ENCODE data around the gene ZC3H4. TPM values are rescaled to one million over a fixed set of nuclear protein-coding genes. Genes with fewer than 3 reads are reported as not detected.

Gene ZC3H4
- total RNA-seq, 1 experiment from 2014 or later: 51.9 TPM

DNA sequence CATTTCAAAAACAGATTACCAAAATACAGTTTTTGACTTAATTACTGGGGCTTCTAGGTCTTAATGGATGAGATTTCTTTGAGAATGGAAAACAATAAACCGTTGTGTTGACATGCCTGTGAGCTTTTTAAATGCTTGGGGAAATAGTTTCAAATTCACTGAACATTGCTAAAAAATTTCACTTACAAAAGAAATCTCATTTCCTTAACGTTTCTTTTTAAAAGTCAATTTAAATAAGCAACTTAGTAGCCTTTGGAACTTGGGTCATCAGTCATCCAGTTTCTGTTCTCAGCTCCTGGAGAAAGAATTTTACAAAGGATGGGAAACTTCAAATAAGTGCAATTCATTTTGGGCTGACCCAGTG, 4.4 kb downstream of the ZC3H4 start:
- Histone ChIP-seq H2AFZ (no peak overlapping the region), H3K4me2 (peak overlapping the region; percentile 86), H3K36me3 (ENCODE audit: low read depth) (peaks cover 21% of the 10 kb centered on the region), H3K79me2 (ENCODE audit: low read depth) (peaks cover 78% of the 10 kb centered on the region), H4K20me1 (ENCODE audit: insufficient read depth) (peaks cover 15% of the 10 kb centered on the region; the same call in 1 of the 2 replicates), H3K9me2 (ENCODE audit: insufficient read depth) (no peaks in the 10 kb centered on the region), H3K27ac (peak overlapping the region; percentile 62), H3F3A (ENCODE audit: insufficient read depth, low read depth) (peaks cover 51% of the 10 kb centered on the region), H3K4me1 (replicated peaks; ENCODE audit: insufficient read depth) (peaks cover 47% of the 10 kb centered on the region), H3K9me3 (ENCODE audit: insufficient read depth, low read depth) (no peaks in the 10 kb centered on the region), H3K4me3 (no peak overlapping the region), H3K27me3 (ENCODE audit: insufficient read depth, low read depth) (no peaks in the 10 kb centered on the region)
- CTCF ChIA-PET: no interaction called here
- BruUV-seq (replicated peaks): no TSS peak
- POLR2A ChIA-PET (ENCODE audit: unreplicated experiment): no interaction called here
- DNase-seq: no peak
- TF ChIP-seq, protein P1, sequence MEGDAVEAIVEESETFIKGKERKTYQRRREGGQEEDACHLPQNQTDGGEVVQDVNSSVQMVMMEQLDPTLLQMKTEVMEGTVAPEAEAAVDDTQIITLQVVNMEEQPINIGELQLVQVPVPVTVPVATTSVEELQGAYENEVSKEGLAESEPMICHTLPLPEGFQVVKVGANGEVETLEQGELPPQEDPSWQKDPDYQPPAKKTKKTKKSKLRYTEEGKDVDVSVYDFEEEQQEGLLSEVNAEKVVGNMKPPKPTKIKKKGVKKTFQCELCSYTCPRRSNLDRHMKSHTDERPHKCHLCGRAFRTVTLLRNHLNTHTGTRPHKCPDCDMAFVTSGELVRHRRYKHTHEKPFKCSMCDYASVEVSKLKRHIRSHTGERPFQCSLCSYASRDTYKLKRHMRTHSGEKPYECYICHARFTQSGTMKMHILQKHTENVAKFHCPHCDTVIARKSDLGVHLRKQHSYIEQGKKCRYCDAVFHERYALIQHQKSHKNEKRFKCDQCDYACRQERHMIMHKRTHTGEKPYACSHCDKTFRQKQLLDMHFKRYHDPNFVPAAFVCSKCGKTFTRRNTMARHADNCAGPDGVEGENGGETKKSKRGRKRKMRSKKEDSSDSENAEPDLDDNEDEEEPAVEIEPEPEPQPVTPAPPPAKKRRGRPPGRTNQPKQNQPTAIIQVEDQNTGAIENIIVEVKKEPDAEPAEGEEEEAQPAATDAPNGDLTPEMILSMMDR (conservative IDR thresholded peaks at IDR 0.05): no peak
- TF ChIP-seq EZH2 (IDR thresholded peaks at IDR 0.05; ENCODE audit: low read depth): no peak
- intact Hi-C loops (cut with micrococcal nuclease; ENCODE audit: unreplicated experiment): no loop called here

DNA sequence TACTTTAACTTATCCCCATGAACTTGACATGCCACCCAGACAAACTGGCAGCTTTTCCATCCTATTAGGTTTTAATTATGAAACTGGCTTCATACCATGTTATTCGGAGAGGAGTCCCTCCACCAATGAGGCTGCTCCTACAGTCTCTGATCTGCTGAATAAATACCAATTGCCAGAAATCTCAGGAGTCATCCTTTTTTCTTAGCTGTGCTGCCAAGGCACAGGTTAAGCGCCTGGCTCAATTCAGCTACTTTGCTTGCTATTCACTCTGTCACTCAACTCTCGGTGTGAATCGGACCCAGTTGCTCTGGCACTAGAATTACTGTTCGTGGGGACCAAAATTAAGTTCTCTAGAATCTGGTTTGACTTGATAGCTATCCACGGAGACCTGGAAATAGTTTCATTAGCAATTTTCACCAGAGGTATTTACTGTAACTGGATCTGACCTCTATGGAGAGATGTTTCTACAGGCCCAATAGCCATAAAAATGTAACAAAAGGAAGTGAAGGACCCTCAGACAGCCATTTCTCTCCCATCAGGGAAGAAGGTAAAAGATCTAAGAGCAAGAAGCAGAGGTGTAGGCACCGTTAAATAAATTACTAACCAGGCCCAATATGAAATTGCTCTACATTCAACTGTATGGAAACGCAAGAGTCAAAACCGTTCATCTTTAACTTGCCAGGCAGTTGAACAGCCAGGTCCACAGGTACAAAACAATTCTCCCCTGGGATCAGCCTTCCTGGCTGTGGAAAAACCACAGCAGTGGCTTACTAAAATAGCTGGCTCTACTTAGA, 5.4 kb downstream of the ZC3H4 start:
- Histone ChIP-seq H3K9me3 (ENCODE audit: insufficient read depth, low read depth) (no peaks in the 10 kb centered on the region), H4K20me1 (ENCODE audit: insufficient read depth) (peaks cover 15% of the 10 kb centered on the region; the same call in 1 of the 2 replicates), H3K9me2 (ENCODE audit: insufficient read depth) (no peaks in the 10 kb centered on the region), H3F3A (ENCODE audit: insufficient read depth, low read depth) (peaks cover 48% of the 10 kb centered on the region), H3K79me2 (ENCODE audit: low read depth) (peaks cover 79% of the 10 kb centered on the region), H3K27ac (peak overlapping the region; percentile 62), H3K4me2 (peak overlapping the region; percentile 65), H3K4me3 (peak overlapping the region; percentile 10; the same call in 1 of the 2 replicates), H3K27me3 (ENCODE audit: insufficient read depth, low read depth) (no peaks in the 10 kb centered on the region), H3K4me1 (replicated peaks; ENCODE audit: insufficient read depth) (peaks cover 43% of the 10 kb centered on the region), H2AFZ (no peak overlapping the region), H3K36me3 (ENCODE audit: low read depth) (peaks cover 21% of the 10 kb centered on the region)
- BruUV-seq (replicated peaks): no TSS peak
- intact Hi-C loops (cut with micrococcal nuclease; ENCODE audit: unreplicated experiment): no loop called here
- TF ChIP-seq EZH2 (IDR thresholded peaks at IDR 0.05; ENCODE audit: low read depth): no peak
- TF ChIP-seq, protein P1 (conservative IDR thresholded peaks at IDR 0.05): no peak
- CTCF ChIA-PET: interaction anchor here (0.6 kb wide), 1 partner anchor 15 kb away, joined by 3 read pairs; no protein-coding TSS in a partner anchor
- DNase-seq: peak in 1 of 2 experiments; percentile 51
- POLR2A ChIA-PET (ENCODE audit: unreplicated experiment): interaction anchor here (0.7 kb wide), 1 partner anchor 73 kb away, joined by 5 read pairs; no protein-coding TSS in a partner anchor

DNA sequence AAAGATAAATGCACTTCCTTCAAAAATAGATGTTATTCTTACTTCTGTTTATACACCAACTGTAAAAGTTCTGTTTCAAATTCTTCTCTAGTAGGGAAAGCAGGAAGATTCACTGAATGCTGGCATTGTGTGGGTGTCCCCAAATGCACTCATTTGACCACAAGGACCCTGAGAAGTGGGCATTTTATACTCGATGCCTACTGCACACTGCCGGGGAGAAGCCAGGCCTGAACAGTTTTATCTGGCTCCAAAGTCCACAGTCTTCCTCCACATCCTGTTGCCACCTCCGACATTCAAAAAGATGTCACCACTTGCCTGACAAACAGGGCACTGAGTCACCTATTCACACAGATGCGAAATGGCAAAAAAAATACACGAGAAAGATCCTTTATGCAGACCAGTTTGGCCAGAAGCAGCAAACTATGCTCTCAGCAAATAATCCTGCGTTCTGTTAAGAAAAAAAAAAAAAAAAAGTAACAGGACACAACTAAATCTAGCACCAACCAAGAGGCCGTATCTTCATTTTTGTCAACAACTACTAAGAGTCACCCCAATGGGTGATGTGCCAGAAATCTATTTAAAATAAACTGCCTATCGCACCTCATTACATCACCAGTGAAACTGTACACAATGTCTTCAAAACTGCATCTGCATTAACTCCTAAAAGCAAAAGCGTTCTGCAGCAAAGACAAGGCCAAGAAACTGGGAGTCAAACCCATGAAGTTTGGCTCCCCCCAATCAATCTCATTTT, 6.2 kb downstream of the ZC3H4 start:
- Histone ChIP-seq H3K4me2 (peak overlapping the region; percentile 65), H3K9me2 (ENCODE audit: insufficient read depth) (no peaks in the 10 kb centered on the region), H4K20me1 (ENCODE audit: insufficient read depth) (peaks cover 21% of the 10 kb centered on the region; the same call in 1 of the 2 replicates), H3K36me3 (ENCODE audit: low read depth) (peaks cover 21% of the 10 kb centered on the region), H3K79me2 (ENCODE audit: low read depth) (peaks cover 87% of the 10 kb centered on the region), H3K4me1 (replicated peaks; ENCODE audit: insufficient read depth) (peaks cover 43% of the 10 kb centered on the region), H3F3A (ENCODE audit: insufficient read depth, low read depth) (peaks cover 44% of the 10 kb centered on the region), H3K4me3 (peak overlapping the region; percentile 10; the same call in 1 of the 2 replicates), H3K27me3 (ENCODE audit: insufficient read depth, low read depth) (no peaks in the 10 kb centered on the region), H2AFZ (no peak overlapping the region), H3K27ac (peak overlapping the region; percentile 62), H3K9me3 (ENCODE audit: insufficient read depth, low read depth) (no peaks in the 10 kb centered on the region)
- peak; percentile 57 to 94 for DNase-seq
- ChIA-PET POLR2A (ENCODE audit: unreplicated experiment) (interaction anchor here (0.5 kb wide), 1 partner anchor 199 kb away, joined by 17 read pairs; no protein-coding TSS in a partner anchor), CTCF (interaction anchor here (0.6 kb wide), 1 partner anchor 16 kb away, joined by 3 read pairs; no protein-coding TSS in a partner anchor)
- intact Hi-C loops (cut with micrococcal nuclease; ENCODE audit: unreplicated experiment): no loop called here
- TF ChIP-seq, protein P1 (conservative IDR thresholded peaks at IDR 0.05): no peak
- TF ChIP-seq EZH2 (IDR thresholded peaks at IDR 0.05; ENCODE audit: low read depth): no peak
- BruUV-seq (replicated peaks): no TSS peak

Measured in PC-9 (cell line).